MM.1S (cell line): Measurements from ENCODE around the gene SRD5A2.

ENCODE experiments used
- EZH2 ChIP-seq: fragments of 300-600 bp; sonication (generic); optimal IDR thresholded peaks from 2 replicates; pipeline ENCODE3; 2017; ENCODE audit warnings: low read depth, mild to moderate bottlenecking, antibody characterized with exemption, low read length, mixed read lengths
- TF ChIP-seq, protein P1 (sequence below): fragments of 300-600 bp; sonication (generic); IDR thresholded peaks from 2 replicates; pipeline ENCODE4 v1.5.1; 2016; ENCODE audit warnings: antibody characterized with exemption, low read length, mixed read lengths

DNA sequence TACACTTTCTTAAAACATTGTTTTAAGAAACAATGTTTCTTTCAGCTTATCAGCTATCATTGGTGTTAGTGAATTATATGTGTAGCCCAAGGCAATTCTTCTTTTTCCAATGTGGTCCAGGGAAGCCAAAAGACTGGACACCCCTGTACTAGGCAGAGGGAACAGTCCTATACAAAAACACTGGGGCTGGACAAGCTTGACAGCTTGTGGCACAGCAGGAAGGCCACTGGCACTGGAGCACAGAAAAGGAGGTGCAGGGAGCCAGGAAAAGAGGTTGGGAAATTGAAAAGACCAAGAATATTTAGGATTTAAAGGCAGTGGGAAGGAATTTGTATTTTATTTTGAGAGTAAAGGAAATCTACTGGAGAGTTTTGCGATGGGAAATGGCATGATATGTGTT lies 47.7 kb downstream of the SRD5A2 start:
- TF ChIP-seq, protein P1, sequence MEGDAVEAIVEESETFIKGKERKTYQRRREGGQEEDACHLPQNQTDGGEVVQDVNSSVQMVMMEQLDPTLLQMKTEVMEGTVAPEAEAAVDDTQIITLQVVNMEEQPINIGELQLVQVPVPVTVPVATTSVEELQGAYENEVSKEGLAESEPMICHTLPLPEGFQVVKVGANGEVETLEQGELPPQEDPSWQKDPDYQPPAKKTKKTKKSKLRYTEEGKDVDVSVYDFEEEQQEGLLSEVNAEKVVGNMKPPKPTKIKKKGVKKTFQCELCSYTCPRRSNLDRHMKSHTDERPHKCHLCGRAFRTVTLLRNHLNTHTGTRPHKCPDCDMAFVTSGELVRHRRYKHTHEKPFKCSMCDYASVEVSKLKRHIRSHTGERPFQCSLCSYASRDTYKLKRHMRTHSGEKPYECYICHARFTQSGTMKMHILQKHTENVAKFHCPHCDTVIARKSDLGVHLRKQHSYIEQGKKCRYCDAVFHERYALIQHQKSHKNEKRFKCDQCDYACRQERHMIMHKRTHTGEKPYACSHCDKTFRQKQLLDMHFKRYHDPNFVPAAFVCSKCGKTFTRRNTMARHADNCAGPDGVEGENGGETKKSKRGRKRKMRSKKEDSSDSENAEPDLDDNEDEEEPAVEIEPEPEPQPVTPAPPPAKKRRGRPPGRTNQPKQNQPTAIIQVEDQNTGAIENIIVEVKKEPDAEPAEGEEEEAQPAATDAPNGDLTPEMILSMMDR = no peak
- no peak for TF ChIP-seq EZH2
